ENCODE data around the gene ATP11B.
"Not testable (repeated sequence)": the region's sequence is repeated elsewhere in the genome, so short reads cannot be mapped to it uniquely, and the experiment has no call there.

ATP11B gene

DNA sequence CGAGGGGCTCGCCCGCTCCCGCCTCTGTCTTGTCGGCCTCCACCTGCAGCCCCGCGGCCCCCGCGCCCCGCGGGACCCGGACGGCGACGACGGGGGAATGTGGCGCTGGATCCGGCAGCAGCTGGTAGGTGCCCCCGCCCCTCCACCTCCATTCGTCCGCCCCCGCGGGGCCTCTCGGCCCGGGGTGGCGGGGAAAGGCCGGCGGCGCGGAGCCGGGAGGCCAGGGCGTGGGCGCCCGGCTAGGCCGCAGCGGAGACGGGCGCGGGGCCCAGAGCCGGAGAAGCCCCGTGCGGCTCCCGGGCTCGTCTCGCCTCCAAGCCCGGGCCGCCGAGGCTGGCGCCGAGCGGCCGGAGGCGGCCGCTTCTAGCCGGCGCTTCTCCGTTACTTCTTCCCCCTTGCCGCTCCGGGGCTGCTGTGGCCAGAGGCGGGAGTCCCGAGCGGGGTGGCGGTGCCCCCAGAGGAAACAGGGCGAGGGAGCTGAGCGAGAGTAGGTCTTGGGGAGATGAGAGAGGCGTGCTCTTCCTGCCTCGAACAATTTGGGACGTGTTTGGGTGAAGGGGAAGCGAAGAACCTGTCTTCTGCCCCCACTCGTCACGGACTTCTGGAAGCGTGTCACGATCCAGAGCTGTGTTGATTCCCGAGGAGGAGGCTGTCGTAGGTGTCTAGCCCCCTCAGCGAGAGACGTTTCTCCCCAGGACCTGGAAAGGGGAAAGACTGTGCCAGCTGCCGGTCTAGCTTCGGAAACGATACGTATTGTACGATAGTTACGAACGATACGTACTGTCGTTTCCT lies 555 bp downstream of the ATP11B start:
- TF ChIP-seq, protein P1, sequence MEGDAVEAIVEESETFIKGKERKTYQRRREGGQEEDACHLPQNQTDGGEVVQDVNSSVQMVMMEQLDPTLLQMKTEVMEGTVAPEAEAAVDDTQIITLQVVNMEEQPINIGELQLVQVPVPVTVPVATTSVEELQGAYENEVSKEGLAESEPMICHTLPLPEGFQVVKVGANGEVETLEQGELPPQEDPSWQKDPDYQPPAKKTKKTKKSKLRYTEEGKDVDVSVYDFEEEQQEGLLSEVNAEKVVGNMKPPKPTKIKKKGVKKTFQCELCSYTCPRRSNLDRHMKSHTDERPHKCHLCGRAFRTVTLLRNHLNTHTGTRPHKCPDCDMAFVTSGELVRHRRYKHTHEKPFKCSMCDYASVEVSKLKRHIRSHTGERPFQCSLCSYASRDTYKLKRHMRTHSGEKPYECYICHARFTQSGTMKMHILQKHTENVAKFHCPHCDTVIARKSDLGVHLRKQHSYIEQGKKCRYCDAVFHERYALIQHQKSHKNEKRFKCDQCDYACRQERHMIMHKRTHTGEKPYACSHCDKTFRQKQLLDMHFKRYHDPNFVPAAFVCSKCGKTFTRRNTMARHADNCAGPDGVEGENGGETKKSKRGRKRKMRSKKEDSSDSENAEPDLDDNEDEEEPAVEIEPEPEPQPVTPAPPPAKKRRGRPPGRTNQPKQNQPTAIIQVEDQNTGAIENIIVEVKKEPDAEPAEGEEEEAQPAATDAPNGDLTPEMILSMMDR (IDR thresholded peaks at IDR 0.05; ENCODE audit: low read depth, low read length, missing control alignments): no peak
- in situ Hi-C loops (cut with HindIII; ENCODE audit: low sequenced_read_pairs): no loop called here
- H3K4me3 ChIP-seq (ENCODE audit: low read depth, low read length): peak overlapping the region; percentile 90
- DNase-seq (ENCODE audit: low read depth): no peak

DNA sequence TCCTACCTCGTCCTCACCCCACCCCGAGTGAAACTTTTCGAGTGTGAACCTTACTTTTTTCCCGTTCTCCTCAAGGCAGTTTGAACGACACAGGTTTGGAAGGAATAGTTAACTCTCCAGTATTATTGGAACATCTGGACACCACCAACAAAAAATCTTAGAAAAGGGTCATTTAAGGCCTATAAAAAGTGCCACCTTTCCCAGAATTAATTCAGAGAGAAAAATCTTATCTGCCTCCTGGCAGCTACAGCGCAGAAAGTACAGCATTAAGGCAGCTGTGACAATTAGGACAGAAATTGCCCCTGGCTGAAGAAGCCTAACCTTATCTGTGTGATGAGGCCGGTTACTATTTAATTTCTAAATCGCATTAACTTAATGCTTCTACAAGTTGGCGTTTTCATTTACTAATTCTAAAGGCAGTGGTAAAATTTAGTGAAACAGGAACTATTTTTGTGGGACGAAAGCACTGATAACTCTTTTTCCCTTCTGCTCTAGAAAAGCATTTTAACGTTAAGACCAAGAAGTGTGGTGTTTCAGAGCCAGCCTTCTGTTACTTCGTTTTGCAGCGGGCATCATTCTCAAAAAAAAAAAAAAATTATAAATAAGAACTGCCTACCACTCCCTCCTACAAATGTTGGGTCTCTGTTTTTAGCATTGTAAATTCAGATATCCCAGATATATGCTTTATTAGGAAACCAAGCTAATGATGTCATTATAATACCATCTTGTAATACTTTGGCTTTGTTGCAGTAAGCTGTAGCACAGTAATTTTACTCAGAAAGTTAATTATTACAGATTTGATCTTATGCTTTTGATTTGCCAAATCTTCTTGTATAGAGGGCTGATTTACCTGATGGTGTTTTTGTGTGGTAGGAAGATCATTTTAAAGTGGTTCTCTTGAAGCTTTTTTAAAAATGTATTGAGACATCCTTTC lies 1.4 kb downstream of the ATP11B start:
- TF ChIP-seq, protein P1 (IDR thresholded peaks at IDR 0.05; ENCODE audit: low read depth, low read length, missing control alignments): no peak
- no peak for DNase-seq (ENCODE audit: low read depth)
- in situ Hi-C loops (cut with HindIII; ENCODE audit: low sequenced_read_pairs): no loop called here
- peak overlapping the region; percentile 90 for H3K4me3 ChIP-seq (ENCODE audit: low read depth, low read length)

DNA sequence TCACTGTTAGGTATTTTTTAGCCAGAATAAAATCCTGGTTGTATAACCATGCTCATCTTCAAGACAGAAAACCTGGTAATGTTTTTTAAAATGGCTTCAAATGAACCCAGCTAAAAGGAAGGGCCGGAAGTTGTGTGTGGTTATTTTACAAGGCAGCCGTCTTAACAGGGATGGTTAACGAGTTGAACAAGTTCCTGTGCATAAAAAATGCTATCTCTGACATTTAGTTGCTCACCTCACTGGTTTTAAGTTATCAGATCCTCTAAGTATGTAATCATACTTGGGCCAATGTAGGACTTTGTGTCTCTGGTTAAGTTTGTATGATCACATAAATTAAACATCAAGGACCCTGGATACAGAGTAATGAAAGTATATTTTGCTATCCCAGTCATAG lies 2.1 kb downstream of the ATP11B start:
- DNase-seq (ENCODE audit: low read depth): no peak
- in situ Hi-C loops (cut with HindIII; ENCODE audit: low sequenced_read_pairs): no loop called here
- peak overlapping the region; percentile 90 for H3K4me3 ChIP-seq (ENCODE audit: low read depth, low read length)
- TF ChIP-seq, protein P1 (IDR thresholded peaks at IDR 0.05; ENCODE audit: low read depth, low read length, missing control alignments): no peak

DNA sequence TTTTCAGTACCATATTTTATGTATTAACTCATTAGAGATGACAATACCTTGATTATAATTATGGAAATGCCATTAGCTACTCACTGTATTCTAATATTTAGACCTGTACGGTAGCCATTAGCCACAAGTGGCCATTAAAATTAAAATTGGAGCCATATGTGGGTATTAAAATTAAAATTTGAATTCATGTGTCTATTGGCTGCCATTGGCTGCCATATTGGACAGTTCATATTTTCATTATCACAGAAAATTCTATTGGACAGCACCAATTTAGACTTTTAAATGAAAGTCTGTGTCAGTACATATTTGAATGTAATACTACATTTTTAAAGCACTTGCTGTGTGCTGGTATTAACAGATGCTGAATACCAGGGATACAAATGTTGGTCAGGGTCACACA lies 3.0 kb downstream of the ATP11B start:
- TF ChIP-seq, protein P1 (IDR thresholded peaks at IDR 0.05; ENCODE audit: low read depth, low read length, missing control alignments): no peak
- in situ Hi-C loops (cut with HindIII; ENCODE audit: low sequenced_read_pairs): no loop called here
- no peak overlapping the region for H3K4me3 ChIP-seq (ENCODE audit: low read depth, low read length)
- no peak for DNase-seq (ENCODE audit: low read depth)

DNA sequence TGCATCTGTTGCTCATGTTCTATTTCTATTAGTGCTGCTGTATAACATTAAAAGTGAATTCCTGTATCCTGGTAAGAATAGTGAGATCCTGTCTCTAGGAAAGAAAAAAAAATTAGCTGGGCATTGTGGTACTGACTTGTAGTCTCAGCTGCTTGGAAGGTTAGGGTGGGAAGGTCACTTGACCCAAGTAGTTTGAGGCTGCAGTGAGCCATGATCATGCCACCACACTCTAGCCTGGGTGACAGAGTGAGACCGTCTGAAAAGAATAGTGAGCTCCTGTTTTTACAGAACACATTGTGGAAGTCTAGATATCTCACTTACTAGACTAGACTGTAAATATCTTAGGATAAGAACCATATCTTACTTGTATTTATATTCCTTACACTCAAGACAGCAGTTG lies 4.6 kb downstream of the ATP11B start:
- no peak overlapping the region for H3K4me3 ChIP-seq (ENCODE audit: low read depth, low read length)
- TF ChIP-seq, protein P1 (IDR thresholded peaks at IDR 0.05; ENCODE audit: low read depth, low read length, missing control alignments): no peak

DNA sequence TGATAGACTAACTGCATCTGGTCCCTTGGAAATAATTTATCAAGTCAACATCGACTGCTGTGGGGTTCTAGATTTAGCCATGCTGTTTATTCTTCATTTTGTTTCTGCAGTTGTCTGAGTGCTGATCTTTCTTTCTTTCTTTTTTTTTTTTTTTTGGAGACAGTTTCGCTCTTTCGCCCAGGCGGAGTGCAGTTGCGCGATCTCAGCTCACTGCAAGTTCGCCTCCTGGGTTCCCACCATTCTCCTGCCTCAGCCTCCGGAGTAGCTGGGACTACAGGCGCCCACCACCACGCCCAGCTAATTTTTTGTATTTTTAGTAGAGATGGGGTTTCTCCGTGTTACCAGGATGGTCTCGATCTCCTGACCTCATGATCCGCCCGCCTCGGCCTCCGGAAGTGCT lies 5.8 kb downstream of the ATP11B start:
- H3K4me3 ChIP-seq (ENCODE audit: low read depth, low read length); DNase-seq (ENCODE audit: low read depth); in situ Hi-C loops (cut with HindIII; ENCODE audit: low sequenced_read_pairs): not testable (repeated sequence)

More for the DNA sequence above, 4.6 kb downstream of the ATP11B start:
- in situ Hi-C loops (cut with HindIII; ENCODE audit: low sequenced_read_pairs): no loop called here
- no peak for DNase-seq (ENCODE audit: low read depth)
